ENCODE measurements around the gene MMP17. TPM values are rescaled to one million over a fixed set of nuclear protein-coding genes. Genes with fewer than 3 reads are reported as not detected.

The MMP17 gene
- total and polyA plus RNA-seq, 2 of the 4 experiments (the other 2 are of a cell fraction): 1.4 to 11.8 TPM

GRCh38 chr12:131865180-131865875 lies 37.1 kb downstream of the MMP17 start:
- Histone ChIP-seq H3K18ac (ENCODE audit: low read depth, low read length) (no peak overlapping the region), H4K5ac (ENCODE audit: low read depth, low read length) (no peak overlapping the region), H3K36me3 (ENCODE audit: control insufficient read depth, insufficient read depth, low read length) (no peaks in the 10 kb centered on the region), H3K56ac (ENCODE audit: extremely low read depth, insufficient read depth, low read length) (no peak overlapping the region), H3K4ac (ENCODE audit: low read depth, low read length) (no peak overlapping the region), H4K20me1 (ENCODE audit: insufficient read depth, low read length) (no peaks in the 10 kb centered on the region), H3K27ac (ENCODE audit: insufficient read depth, low read length) (no peak overlapping the region), H3K4me3 (ENCODE audit: insufficient read depth, low read depth, low read length) (no peak overlapping the region), H2BK15ac (ENCODE audit: low read depth, low read length) (no peak overlapping the region), H2AK5ac (ENCODE audit: low read depth, low read length) (no peak overlapping the region), H2AK9ac (replicated peaks; ENCODE audit: low read depth, low read length, poor library complexity) (peak overlapping the region; percentile 61), H2BK120ac (ENCODE audit: low read depth, low read length) (no peak overlapping the region), H4K91ac (ENCODE audit: insufficient read depth, low read depth, low read length) (no peak overlapping the region), H3K79me1 (ENCODE audit: low read depth in 1 of 2, low read length in 2 of 2) (no peaks in the 10 kb centered on the region), H3K23ac (ENCODE audit: low read depth, low read length) (no peak overlapping the region), H3K9me1 (ENCODE audit: insufficient read depth, low read length) (peaks cover 11% of the 10 kb centered on the region), H2BK5ac (ENCODE audit: low read depth, low read length, poor library complexity, severe bottlenecking) (no peak overlapping the region), H3K14ac (replicated peaks; ENCODE audit: low read depth, low read length) (no peak overlapping the region), H3K9me3 (ENCODE audit: control insufficient read depth, insufficient read depth, low read length) (no peaks in the 10 kb centered on the region), H3K27me3 (ENCODE audit: control insufficient read depth, insufficient read depth, low read length) (no peaks in the 10 kb centered on the region), H3K4me2 (ENCODE audit: low read depth, low read length) (no peak overlapping the region), H2AFZ (replicated peaks; ENCODE audit: low read length, poor library complexity) (no peak overlapping the region), H2BK20ac (ENCODE audit: low read depth, low read length) (no peak overlapping the region), H3K4me1 (ENCODE audit: control insufficient read depth, insufficient read depth, low read length) (peaks cover 10% of the 10 kb centered on the region), H4K8ac (ENCODE audit: low read depth in 2 of 2, low read length in 2 of 2) (no peak overlapping the region), H3K9ac (ENCODE audit: low read depth, low read length) (no peak overlapping the region)
- POLR2A ChIA-PET (ENCODE audit: unreplicated experiment): no interaction called here
- TF ChIP-seq POLR2A (IDR thresholded peaks at IDR 0.05; ENCODE audit: low read depth, low read length): no peak
- TF ChIP-seq BHLHE40 (IDR thresholded peaks at IDR 0.05; ENCODE audit: low read depth, low read length): no peak
- ATAC-seq (ENCODE audit: low read depth): no peak
- CTCF ChIA-PET: interaction anchor here (0.6 kb wide), 1 partner anchor 933 kb away, joined by 3 read pairs; no protein-coding TSS in a partner anchor
- no TSS peak for BruUV-seq (replicated peaks)
- intact Hi-C loops (cut with micrococcal nuclease) (no loop called here), dilution Hi-C loops (cut with HindIII; ENCODE audit: low sequenced_read_pairs, unreplicated experiment) (no loop called here), in situ Hi-C loops (cut with MboI; ENCODE audit: low sequenced_read_pairs) (no loop called here)
- 80% methylated on average over 4 of the region's 20 CpGs; no CpG with 5 or more reads in 1 of the 2 experiments for WGBS, 2 experiments (ENCODE audit: extremely low coverage in 2 of 2, insufficient read length in 1 of 2)
- peak; percentile 30 for DNase-seq
